Mesenchymal stem cell (in vitro differentiated cells and primary cell): ENCODE results near the gene STK32C. TPM values are rescaled to one million over a fixed set of nuclear protein-coding genes. Genes with fewer than 3 reads are reported as not detected.

Source experiments
- DNase-seq: peaks from one replicate; pipeline ENCODE4 v3.0.0-alpha.2; 2013
- H2AFZ ChIP-seq: one replicate; pipeline ENCODE4 v1.6.1; 2013; ENCODE audit warnings: low read depth, mild to moderate bottlenecking, control low read depth, inconsistent platforms, low read length, moderate library complexity
- H2AK5ac ChIP-seq: 2 replicates; pipeline ENCODE4 v1.6.1; 2013; ENCODE audit warnings: low read length, moderate library complexity, mild to moderate bottlenecking, inconsistent platforms; ENCODE audit not compliant: severe bottlenecking
- H2BK120ac ChIP-seq: one replicate; pipeline ENCODE4 v1.6.1; 2013; ENCODE audit warnings: low read depth, mild to moderate bottlenecking, inconsistent platforms, low read length, moderate library complexity
- H2BK12ac ChIP-seq, 2 experiments: one replicate each; pipeline ENCODE4 v1.6.1; 2013; ENCODE audit warnings: inconsistent platforms in 2 of 2, low read length in 2 of 2, mild to moderate bottlenecking in 2 of 2, moderate library complexity in 2 of 2, control low read depth in 1 of 2
- H2BK15ac ChIP-seq: one replicate; pipeline ENCODE4 v1.6.1; 2013; ENCODE audit warnings: mild to moderate bottlenecking, low read depth, inconsistent platforms; ENCODE audit not compliant: poor library complexity, severe bottlenecking
- H2BK5ac ChIP-seq: 2 replicates; pipeline ENCODE4 v1.6.1; 2013; ENCODE audit warnings: low read depth, mild to moderate bottlenecking, low read length, control low read depth, inconsistent platforms; ENCODE audit not compliant: poor library complexity, severe bottlenecking
- H3K14ac ChIP-seq, 2 experiments: one replicate each; pipeline ENCODE4 v1.6.1; 2013; ENCODE audit warnings: inconsistent platforms in 2 of 2, low read length in 2 of 2, control low read depth in 1 of 2, mild to moderate bottlenecking in 1 of 2, moderate library complexity in 1 of 2
- H3K18ac ChIP-seq, 2 experiments: one replicate each; pipeline ENCODE4 v1.6.1; 2013; ENCODE audit warnings: inconsistent platforms in 2 of 2, low read length in 2 of 2, control low read depth in 1 of 2, low read depth in 1 of 2, mild to moderate bottlenecking in 1 of 2
- H3K23ac ChIP-seq, 2 experiments: one replicate each; pipeline ENCODE4 v1.6.1; 2013; ENCODE audit warnings: inconsistent platforms in 2 of 2, low read length in 2 of 2, mild to moderate bottlenecking in 2 of 2, moderate library complexity in 2 of 2, control low read depth in 1 of 2
- H3K27ac ChIP-seq: 2 replicates; pipeline ENCODE4 v1.5.1; 2013; ENCODE audit warnings: mild to moderate bottlenecking, moderate library complexity, low read length, control low read depth, inconsistent platforms; ENCODE audit not compliant: poor library complexity, severe bottlenecking
- H3K27me3 ChIP-seq, 2 experiments: 2 replicates each; pipeline versions ENCODE4 v1.6.1 to v1.7.0; 2013; ENCODE audit warnings: low read length in 2 of 2, mild to moderate bottlenecking in 2 of 2, moderate library complexity in 2 of 2, control low read depth in 1 of 2, inconsistent platforms in 1 of 2; ENCODE audit not compliant: control insufficient read depth in 1 of 2, insufficient read depth in 1 of 2
- H3K36me3 ChIP-seq, 2 experiments: 2 replicates each; pipeline versions ENCODE4 v1.6.1 to v1.7.0; 2013; ENCODE audit warnings: low read length in 2 of 2, control low read depth in 1 of 2, inconsistent platforms in 1 of 2, low read depth in 1 of 2, mild to moderate bottlenecking in 1 of 2; ENCODE audit not compliant: insufficient read depth in 2 of 2, control insufficient read depth in 1 of 2
- H3K4ac ChIP-seq, 2 experiments: one replicate each; pipeline ENCODE4 v1.6.1; 2013; ENCODE audit warnings: inconsistent platforms in 2 of 2, low read length in 2 of 2, mild to moderate bottlenecking in 2 of 2, moderate library complexity in 2 of 2, control low read depth in 1 of 2, low read depth in 1 of 2
- H3K4me1 ChIP-seq: 2 replicates; pipeline ENCODE4 v1.6.1; 2013; ENCODE audit warnings: low read depth, low read length, control low read depth; ENCODE audit not compliant: control insufficient read depth, insufficient read depth
- H3K4me2 ChIP-seq: 2 replicates; pipeline ENCODE4 v1.6.1; 2013; ENCODE audit warnings: low read length, mild to moderate bottlenecking, inconsistent platforms; ENCODE audit not compliant: poor library complexity, severe bottlenecking
- H3K4me3 ChIP-seq, 2 experiments: 2 replicates each; pipeline versions ENCODE4 v1.5.1 to v1.7.0; 2013; ENCODE audit warnings: low read length in 2 of 2, mild to moderate bottlenecking in 2 of 2, control low read depth in 1 of 2, low read depth in 1 of 2; ENCODE audit not compliant: insufficient read depth in 1 of 2
- H3K79me1 ChIP-seq: replicated peaks from 2 replicates; pipeline ENCODE4 v1.6.1; 2013; ENCODE audit warnings: mild to moderate bottlenecking, control low read depth, low read length, inconsistent platforms; ENCODE audit not compliant: poor library complexity, severe bottlenecking
- H3K9ac ChIP-seq: 2 replicates; pipeline ENCODE4 v1.7.0; 2013; ENCODE audit warnings: mild to moderate bottlenecking, low read length, moderate library complexity
- H3K9me3 ChIP-seq: 2 replicates; pipeline ENCODE4 v1.7.0; 2013; ENCODE audit warnings: mild to moderate bottlenecking, low read length; ENCODE audit not compliant: control insufficient read depth
- H4K8ac ChIP-seq: one replicate; pipeline ENCODE4 v1.6.1; 2013; ENCODE audit warnings: inconsistent platforms, mild to moderate bottlenecking, low read length, moderate library complexity
- H4K91ac ChIP-seq: one replicate; pipeline ENCODE4 v1.6.1; 2013; ENCODE audit warnings: mild to moderate bottlenecking, low read length, inconsistent platforms
- WGBS: methylation state at CpG from one replicate; pipeline ENCODE4 v1.1.7; 2013; ENCODE audit warnings: mixed read lengths; 5-methylcytosine and 5-hydroxymethylcytosine counted together
- polyA plus RNA-seq, 2 experiments: library from polyadenylated mRNA; stranded (reverse); fragments of 200-250 nt; gene quantifications; one replicate each; pipeline ENCODE4 v1.2.3, GENCODE V29; 2013

The STK32C gene
- polyA plus RNA-seq (2013, experiment 1 of 2) = 6.6 TPM
- 7.0 TPM for polyA plus RNA-seq (2013, experiment 2 of 2)

DNA sequence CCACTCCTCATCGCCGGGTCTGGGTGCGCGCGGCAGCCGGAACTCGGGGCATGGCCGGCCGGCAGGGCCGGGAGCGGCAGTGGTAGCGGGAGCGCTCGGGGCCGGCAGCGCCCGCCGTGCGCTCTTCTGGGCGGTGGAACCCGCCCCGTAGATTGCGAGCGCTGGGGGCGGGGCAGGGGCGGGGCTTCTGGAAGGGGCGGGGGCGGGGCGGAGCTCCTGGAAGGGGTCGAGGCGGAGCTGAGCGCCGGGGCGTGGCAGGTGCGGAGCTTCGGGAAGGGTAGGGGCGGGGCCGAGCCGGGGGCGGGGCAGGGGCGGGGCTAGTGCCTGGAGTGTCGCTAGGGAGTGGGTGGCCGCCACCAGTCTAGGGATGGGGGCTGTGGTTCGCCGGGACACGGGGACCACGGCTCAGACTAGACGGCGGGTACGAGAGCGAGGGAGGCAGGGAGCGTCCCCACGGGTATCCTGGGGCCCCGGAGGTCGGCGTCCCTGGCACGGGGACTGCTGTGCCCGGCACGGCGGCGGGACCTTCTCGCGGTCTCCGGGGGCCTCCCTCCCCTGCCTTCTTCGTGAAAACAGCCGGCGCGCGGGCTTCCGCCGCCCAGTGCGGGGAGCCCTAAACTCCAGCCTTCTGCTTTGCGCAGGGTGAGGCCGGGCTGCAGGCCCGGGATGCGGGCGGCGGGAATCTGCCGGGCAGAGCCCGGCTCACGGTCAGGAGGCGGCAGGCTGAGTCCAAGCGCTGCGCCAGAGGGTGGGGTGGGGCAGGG is at the start of gene STK32C:
Gene STK32C, minus strand, starts transcription at position 128 of the 764 bp plus-strand sequence. Its CDS starts 117 bp downstream, at position 11.
- H2BK120ac ChIP-seq = peak within 1 kb of the TSS; percentile 64

DNA sequence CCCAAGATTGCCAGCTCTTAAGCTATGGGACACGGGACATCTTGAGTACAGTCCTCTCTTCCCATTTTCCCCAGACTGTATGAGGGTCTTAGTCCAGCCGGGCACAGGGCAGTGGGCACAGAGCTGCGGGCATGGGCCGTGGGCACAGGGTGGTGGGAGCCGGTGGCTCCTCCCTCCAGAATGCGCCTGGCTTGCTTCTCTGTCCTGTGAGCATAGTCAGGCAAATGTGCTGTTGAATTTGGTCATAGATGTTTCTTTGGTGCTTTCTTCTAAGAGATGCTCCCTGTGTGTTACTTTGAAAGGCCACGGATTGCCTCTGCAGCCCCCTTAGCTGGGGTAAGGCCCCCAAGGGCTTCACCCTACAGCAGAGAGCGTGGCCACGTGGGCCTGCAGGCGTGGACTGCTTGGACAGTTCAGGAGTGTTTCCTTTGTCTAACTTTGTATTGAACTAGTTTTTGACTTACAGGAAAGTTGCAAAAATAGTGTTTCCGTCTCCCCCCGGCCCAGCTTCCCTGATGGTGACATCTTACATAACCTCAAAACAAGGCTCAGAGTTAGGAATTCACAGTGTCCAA is 49.0 kb upstream of the STK32C start:
- peaks cover 5% of the 10 kb centered on the region for H3K4me1 ChIP-seq
- no peak overlapping the region for H2AFZ ChIP-seq
- no peak overlapping the region for H4K91ac ChIP-seq
- H3K4me3 ChIP-seq = no peak overlapping the region
- H3K9me3 ChIP-seq = no peaks in the 10 kb centered on the region
- WGBS = 88% methylated on average over 12 of the region's 12 CpGs
- no peak overlapping the region for H2AK5ac ChIP-seq
- H3K4me2 ChIP-seq = no peak overlapping the region
- no peak overlapping the region for H2BK120ac ChIP-seq
- H3K14ac ChIP-seq = no peak overlapping the region
- H3K4ac ChIP-seq = no peak overlapping the region
- no peaks in the 10 kb centered on the region for H3K79me1 ChIP-seq
- H3K23ac ChIP-seq = no peak overlapping the region
- H3K36me3 ChIP-seq = peaks cover 14 to 37% of the 10 kb centered on the region in 2 experiments
- no peak overlapping the region for H3K18ac ChIP-seq
- H2BK5ac ChIP-seq = no peak overlapping the region
- DNase-seq = no peak
- no peak overlapping the region for H3K9ac ChIP-seq
- H2BK15ac ChIP-seq = no peak overlapping the region
- no peak overlapping the region for H3K27ac ChIP-seq
- H2BK12ac ChIP-seq = no peak overlapping the region
- no peak overlapping the region for H4K8ac ChIP-seq
- no peaks in the 10 kb centered on the region for H3K27me3 ChIP-seq

More for the DNA sequence above, at the start of gene STK32C:
- peak within 1 kb of the TSS; percentile 98 for H3K4me2 ChIP-seq
- peak within 1 kb of the TSS; percentile 70 for H4K8ac ChIP-seq
- WGBS = 0% methylated on average over 52 of the region's 84 CpGs
- H2BK5ac ChIP-seq = no peak within 1 kb of the TSS
- H3K4me1 ChIP-seq = peaks cover 15% of the 10 kb centered on the region
- peaks cover 14% of the 10 kb centered on the region for H3K79me1 ChIP-seq
- H3K14ac ChIP-seq = peak within 1 kb of the TSS in 1 of 2 experiments; percentile 62
- H2BK12ac ChIP-seq = peak within 1 kb of the TSS in 1 of 2 experiments; percentile 55
- H2AFZ ChIP-seq = peak within 1 kb of the TSS; percentile 87
- H3K9ac ChIP-seq = peak within 1 kb of the TSS; percentile 83
- H4K91ac ChIP-seq = peak within 1 kb of the TSS; percentile 53
- peaks cover 0 to 22% of the 10 kb centered on the region in 2 experiments for H3K27me3 ChIP-seq
- H3K4me3 ChIP-seq = peak within 1 kb of the TSS; percentile 78 to 85
- peak; percentile 88 for DNase-seq
- peak within 1 kb of the TSS; percentile 58 to 79 for H3K18ac ChIP-seq
- H3K4ac ChIP-seq = peak within 1 kb of the TSS in 1 of 2 experiments; percentile 13
- H3K27ac ChIP-seq = no peak within 1 kb of the TSS
- peaks cover 0 to 3% of the 10 kb centered on the region in 2 experiments for H3K36me3 ChIP-seq
- H3K23ac ChIP-seq = no peak within 1 kb of the TSS
- H3K9me3 ChIP-seq = no peaks in the 10 kb centered on the region
- peak within 1 kb of the TSS; percentile 81 for H2BK15ac ChIP-seq
- no peak within 1 kb of the TSS for H2AK5ac ChIP-seq

DNA sequence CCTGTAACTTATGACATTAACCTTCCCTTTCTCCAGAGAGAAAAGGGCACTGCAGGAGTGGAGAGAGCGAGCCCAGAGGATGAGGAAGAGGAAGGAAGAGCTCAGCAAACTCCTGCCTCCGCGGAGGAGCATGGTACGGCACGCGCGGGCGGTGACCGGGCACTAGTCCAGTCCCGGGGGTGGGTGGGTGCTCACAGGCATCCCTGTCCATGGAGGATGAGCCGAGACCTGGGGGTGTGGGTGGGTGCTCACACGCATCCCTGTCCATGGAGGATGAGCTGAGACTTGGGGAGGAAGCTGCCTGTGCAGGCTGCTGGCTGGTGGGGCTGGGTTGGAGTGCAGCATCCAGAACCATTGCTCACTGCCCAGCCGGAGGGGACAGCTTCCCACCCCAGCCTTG is 48.0 kb upstream of the STK32C start:
- no peak overlapping the region for H3K9ac ChIP-seq
- no peaks in the 10 kb centered on the region for H3K27me3 ChIP-seq
- H4K91ac ChIP-seq = no peak overlapping the region
- DNase-seq = no peak
- H3K23ac ChIP-seq = no peak overlapping the region
- H2BK5ac ChIP-seq = no peak overlapping the region
- H3K27ac ChIP-seq = no peak overlapping the region
- no peaks in the 10 kb centered on the region for H3K79me1 ChIP-seq
- whole genome bisulfite sequencing = 94% methylated on average over 13 of the region's 13 CpGs
- no peak overlapping the region for H3K4me2 ChIP-seq
- no peak overlapping the region for H4K8ac ChIP-seq
- peaks cover 20 to 44% of the 10 kb centered on the region in 2 experiments for H3K36me3 ChIP-seq
- H2AK5ac ChIP-seq = no peak overlapping the region
- no peaks in the 10 kb centered on the region for H3K9me3 ChIP-seq
- no peak overlapping the region for H2BK15ac ChIP-seq
- no peak overlapping the region for H3K4me3 ChIP-seq
- H2BK120ac ChIP-seq = no peak overlapping the region
- H2BK12ac ChIP-seq = no peak overlapping the region
- no peak overlapping the region for H2AFZ ChIP-seq
- H3K4me1 ChIP-seq = peaks cover 5% of the 10 kb centered on the region
- no peak overlapping the region for H3K18ac ChIP-seq
- H3K4ac ChIP-seq = no peak overlapping the region
- no peak overlapping the region for H3K14ac ChIP-seq

DNA sequence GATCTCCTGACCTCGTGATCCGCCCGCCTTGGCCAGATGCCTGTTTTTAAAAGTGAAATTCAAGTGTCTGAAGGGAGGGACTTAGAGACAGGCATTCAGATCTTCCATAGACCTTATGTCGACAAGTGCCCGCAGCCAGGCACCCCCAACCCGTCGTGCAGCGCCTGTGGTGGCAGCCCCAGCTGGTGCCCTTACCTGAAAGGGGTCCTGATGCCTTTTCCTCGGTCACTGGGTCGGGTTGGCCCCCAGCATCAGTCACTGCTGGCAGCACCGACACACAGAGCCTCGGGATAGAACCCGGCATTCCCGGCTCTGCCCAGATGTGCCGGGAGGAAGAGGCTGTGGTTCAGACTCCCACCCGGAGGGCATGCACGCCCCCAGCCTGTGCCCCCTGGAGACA is 47.5 kb upstream of the STK32C start:
- Histone ChIP-seq H3K14ac (no peak overlapping the region), H2BK5ac (no peak overlapping the region), H2AFZ (no peak overlapping the region), H3K9me3 (no peaks in the 10 kb centered on the region), H2BK120ac (no peak overlapping the region), H3K4me3 (no peak overlapping the region), H3K27ac (no peak overlapping the region), H3K79me1 (no peaks in the 10 kb centered on the region), H4K91ac (no peak overlapping the region), H2BK15ac (no peak overlapping the region), H3K18ac (no peak overlapping the region), H3K23ac (no peak overlapping the region), H3K27me3 (no peaks in the 10 kb centered on the region), H3K36me3 (peaks cover 20 to 48% of the 10 kb centered on the region in 2 experiments), H2AK5ac (no peak overlapping the region), H3K4me2 (no peak overlapping the region), H4K8ac (no peak overlapping the region), H3K4ac (no peak overlapping the region), H2BK12ac (no peak overlapping the region), H3K4me1 (peaks cover 5% of the 10 kb centered on the region), H3K9ac (no peak overlapping the region)
- DNase-seq = no peak
- WGBS = 92% methylated on average over 17 of the region's 17 CpGs
